ENCODE measurements around the gene TNIK.

TNIK gene

GRCh38 chr3:171168086-171168485 lies 292.1 kb downstream of the TNIK start:
- H3K27ac ChIP-seq = no peak overlapping the region

GRCh38 chr3:171165983-171166382 lies 294.2 kb downstream of the TNIK start:
- no peak for TF ChIP-seq ZFX (IDR thresholded peaks at IDR 0.05; ENCODE audit: borderline replicate concordance)
- TF ChIP-seq CTCF (IDR thresholded peaks at IDR 0.05) = no peak

More at GRCh38 chr3:171168086-171168485, 292.1 kb downstream of the TNIK start:
- TF ChIP-seq CTCF (IDR thresholded peaks at IDR 0.05) = no peak
- no peak for TF ChIP-seq ZFX (IDR thresholded peaks at IDR 0.05; ENCODE audit: borderline replicate concordance)

DNA sequence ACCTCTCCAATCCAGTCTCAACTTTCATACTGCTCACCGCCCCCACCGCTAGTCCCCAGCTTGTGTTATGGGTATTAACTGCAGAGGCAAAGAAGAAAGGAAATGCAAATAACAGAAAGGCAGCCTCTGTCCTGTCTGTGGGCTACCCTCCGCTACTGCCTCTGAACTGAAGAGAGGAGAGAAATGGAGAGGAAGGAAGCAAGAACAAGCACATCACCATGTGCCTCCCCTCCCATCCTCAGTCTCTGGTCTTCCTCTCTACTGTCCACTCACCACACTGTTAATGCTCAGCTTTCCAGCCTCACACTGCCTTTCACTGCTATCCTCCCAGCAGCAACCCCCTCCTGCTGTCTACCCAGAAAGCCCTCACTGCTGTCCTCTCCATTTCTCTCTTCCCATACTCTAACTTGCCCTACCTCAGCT lies 294.7 kb downstream of the TNIK start:
- no peak overlapping the region for H3K27ac ChIP-seq
- TF ChIP-seq ZFX (IDR thresholded peaks at IDR 0.05; ENCODE audit: borderline replicate concordance) (no peak), CTCF (IDR thresholded peaks at IDR 0.05) (no peak)

More at GRCh38 chr3:171165983-171166382, 294.2 kb downstream of the TNIK start:
- no peak overlapping the region for H3K27ac ChIP-seq

GRCh38 chr3:171164067-171164465 lies 296.1 kb downstream of the TNIK start:
- TF ChIP-seq ZFX (IDR thresholded peaks at IDR 0.05; ENCODE audit: borderline replicate concordance) (no peak), CTCF (IDR thresholded peaks at IDR 0.05) (no peak)
- no peak overlapping the region for H3K27ac ChIP-seq

- TF ChIP-seq ZFX (IDR thresholded peaks at IDR 0.05; ENCODE audit: borderline replicate concordance) = no peak
- TF ChIP-seq CTCF (IDR thresholded peaks at IDR 0.05) = peak; percentile 73
- no peak overlapping the region for H3K27ac ChIP-seq
Observed at GRCh38 chr3:171163101-171164066, 296.8 kb downstream of the TNIK start.

DNA sequence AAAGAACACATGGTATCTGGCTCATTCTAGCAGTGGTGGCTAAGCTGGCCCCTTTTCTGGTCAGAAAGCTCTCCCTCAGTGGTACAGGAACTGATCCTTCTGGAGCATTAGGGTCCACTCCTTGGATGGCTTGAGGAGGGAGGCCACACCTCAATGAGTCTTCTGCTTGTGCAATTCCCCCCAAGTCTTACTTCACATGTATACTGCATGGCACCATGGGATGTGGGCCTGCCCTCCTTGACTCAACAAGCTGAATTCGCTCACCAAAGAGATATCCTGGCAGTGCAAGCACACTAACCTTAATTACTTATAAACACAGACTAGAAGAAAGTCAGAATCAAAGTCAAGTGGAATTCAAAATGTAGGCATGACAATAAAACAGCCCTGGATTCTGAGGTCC lies 299.9 kb downstream of the TNIK start:
- no peak for TF ChIP-seq ZFX (IDR thresholded peaks at IDR 0.05; ENCODE audit: borderline replicate concordance)
- no peak for TF ChIP-seq CTCF (IDR thresholded peaks at IDR 0.05)
- no peak overlapping the region for H3K27ac ChIP-seq

GRCh38 chr3:171159822-171160157 lies 300.4 kb downstream of the TNIK start:
- TF ChIP-seq ZFX (IDR thresholded peaks at IDR 0.05; ENCODE audit: borderline replicate concordance) = no peak
- no peak for TF ChIP-seq CTCF (IDR thresholded peaks at IDR 0.05)
- no peak overlapping the region for H3K27ac ChIP-seq
